ENCODE results near the gene EIPR1.

DNA sequence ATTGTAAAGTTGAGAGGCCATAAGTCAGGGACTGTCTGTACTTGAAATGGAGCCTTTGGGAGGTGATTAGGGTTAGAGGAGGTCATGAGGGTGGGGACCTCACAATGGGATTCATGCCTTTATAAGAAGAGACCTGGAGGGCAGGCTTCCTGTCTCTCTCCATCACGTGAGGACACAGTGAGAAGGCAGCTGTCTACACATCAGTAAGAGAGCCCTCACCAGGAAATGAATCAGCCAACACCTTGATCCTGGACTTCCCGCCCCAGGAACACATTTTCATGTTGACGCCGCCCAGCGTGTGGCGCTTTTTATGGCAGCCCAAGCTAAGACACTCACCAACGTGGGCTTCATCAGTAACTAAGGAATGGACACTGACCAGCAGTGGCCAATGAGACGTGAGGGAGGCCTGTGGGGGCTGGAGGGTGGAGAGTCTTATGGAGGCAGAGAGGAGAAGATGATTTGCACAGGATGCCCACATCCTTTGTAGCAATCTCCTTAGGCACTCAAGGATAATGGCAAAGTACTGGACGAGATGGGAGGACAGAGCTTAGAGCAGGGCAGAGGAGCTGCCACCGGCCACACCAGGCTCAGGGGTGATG, 162.7 kb downstream of the EIPR1 start:
- no peak for TF ChIP-seq SUZ12 (IDR thresholded peaks at IDR 0.05; ENCODE audit: extremely low read depth, insufficient read depth, insufficient read length)
- TF ChIP-seq ZNF274 (IDR thresholded peaks at IDR 0.05; ENCODE audit: low read depth, low read length): no peak
